ENCODE results near the gene TIMP4. TPM values are rescaled to one million over a fixed set of nuclear protein-coding genes. Genes with fewer than 3 reads are reported as not detected.
A peak's percentile ranks its signal among the peaks of the same experiment; 100 is the strongest.

The TIMP4 gene
- polyA plus RNA-seq, 2 of the 4 experiments (the other 2 are of a cell fraction), result 15.7 to 16.0 TPM

GRCh38 chr3:12116870-12117269 is 41.8 kb downstream of the TIMP4 start:
- Histone ChIP-seq H3K9me3 (0 out of 3 replicates have a peak, but pooled peaks cover 2% of the 10 kb centered on the region), H3K4me2 (no peak overlapping the region), H3K4me3 (no peak overlapping the region), H3K4me1 (0 out of 3 replicates have a peak, but pooled peaks cover 6% of the 10 kb centered on the region), H3K27ac (no peak overlapping the region)
- TF ChIP-seq FOSL2 (IDR thresholded peaks at IDR 0.05), result no peak
- TF ChIP-seq FOSL2 (CRISPR knock-in tag; IDR thresholded peaks at IDR 0.05), result no peak
- no peak for TF ChIP-seq NR3C1 (IDR thresholded peaks at IDR 0.05)
- TF ChIP-seq EP300 (IDR thresholded peaks at IDR 0.05), result no peak
- no peak for TF ChIP-seq KDM1A (IDR thresholded peaks at IDR 0.05; ENCODE audit: low read depth)
- no peak for TF ChIP-seq ESRRA (IDR thresholded peaks at IDR 0.05; ENCODE audit: borderline replicate concordance, low read length)
- no peak for TF ChIP-seq ELK1 (IDR thresholded peaks at IDR 0.05; ENCODE audit: low read depth, low read length)
- TF ChIP-seq CBX2 (IDR thresholded peaks at IDR 0.05; ENCODE audit: borderline replicate concordance, low read depth), result no peak
- TF ChIP-seq GATA3 (IDR thresholded peaks at IDR 0.05; ENCODE audit: borderline replicate concordance), result no peak
- TF ChIP-seq, protein P1, sequence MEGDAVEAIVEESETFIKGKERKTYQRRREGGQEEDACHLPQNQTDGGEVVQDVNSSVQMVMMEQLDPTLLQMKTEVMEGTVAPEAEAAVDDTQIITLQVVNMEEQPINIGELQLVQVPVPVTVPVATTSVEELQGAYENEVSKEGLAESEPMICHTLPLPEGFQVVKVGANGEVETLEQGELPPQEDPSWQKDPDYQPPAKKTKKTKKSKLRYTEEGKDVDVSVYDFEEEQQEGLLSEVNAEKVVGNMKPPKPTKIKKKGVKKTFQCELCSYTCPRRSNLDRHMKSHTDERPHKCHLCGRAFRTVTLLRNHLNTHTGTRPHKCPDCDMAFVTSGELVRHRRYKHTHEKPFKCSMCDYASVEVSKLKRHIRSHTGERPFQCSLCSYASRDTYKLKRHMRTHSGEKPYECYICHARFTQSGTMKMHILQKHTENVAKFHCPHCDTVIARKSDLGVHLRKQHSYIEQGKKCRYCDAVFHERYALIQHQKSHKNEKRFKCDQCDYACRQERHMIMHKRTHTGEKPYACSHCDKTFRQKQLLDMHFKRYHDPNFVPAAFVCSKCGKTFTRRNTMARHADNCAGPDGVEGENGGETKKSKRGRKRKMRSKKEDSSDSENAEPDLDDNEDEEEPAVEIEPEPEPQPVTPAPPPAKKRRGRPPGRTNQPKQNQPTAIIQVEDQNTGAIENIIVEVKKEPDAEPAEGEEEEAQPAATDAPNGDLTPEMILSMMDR (IDR thresholded peaks at IDR 0.05), result no peak
- FAIRE-seq, result no peak
- ChIA-PET POLR2A (no interaction called here), CTCF (interaction anchor here (1.2 to 6.2 kb wide), 3 partner anchors 18 to 59 kb away, joined by 3 to 30 read pairs (median 6); no protein-coding TSS in a partner anchor)
- ATAC-seq, result no peak
- 5% methylated on average over 4 of the region's 4 CpGs for whole genome bisulfite sequencing (ENCODE audit: missing lambda C conversion rate)
- DNase-seq (ENCODE audit: low read depth in 1 of 2, low spot score in 1 of 2), result peak in 1 of 2 experiments; percentile 6

GRCh38 chr3:12115849-12116248 is 42.9 kb downstream of the TIMP4 start:
- TF ChIP-seq MYC (IDR thresholded peaks at IDR 0.05; ENCODE audit: borderline replicate concordance, low read length) (no peak), CBX2 (IDR thresholded peaks at IDR 0.05; ENCODE audit: borderline replicate concordance, low read depth) (no peak), SREBF2 (IDR thresholded peaks at IDR 0.05) (no peak), CBX8 (IDR thresholded peaks at IDR 0.05) (no peak), POLR2AphosphoS2 (conservative IDR thresholded peaks at IDR 0.05; ENCODE audit: low read length) (no peak), RCOR1 (IDR thresholded peaks at IDR 0.05; ENCODE audit: low read depth, low read length) (no peak), TP53 (CRISPR knock-in tag; IDR thresholded peaks at IDR 0.05) (no peak), FOSB (CRISPR knock-in tag; IDR thresholded peaks at IDR 0.05) (no peak), ZSCAN20 (CRISPR knock-in tag; IDR thresholded peaks at IDR 0.05) (no peak), CHD4 (IDR thresholded peaks at IDR 0.05; ENCODE audit: borderline replicate concordance) (no peak), CEBPB (IDR thresholded peaks at IDR 0.05) (no peak), NR3C1 (IDR thresholded peaks at IDR 0.05) (no peak), CHD2 (IDR thresholded peaks at IDR 0.05; ENCODE audit: low read length, partially characterized antibody) (no peak)
- TF ChIP-seq, protein P2, sequence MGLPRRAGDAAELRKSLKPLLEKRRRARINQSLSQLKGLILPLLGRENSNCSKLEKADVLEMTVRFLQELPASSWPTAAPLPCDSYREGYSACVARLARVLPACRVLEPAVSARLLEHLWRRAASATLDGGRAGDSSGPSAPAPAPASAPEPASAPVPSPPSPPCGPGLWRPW (IDR thresholded peaks at IDR 0.05), result no peak
- TF ChIP-seq, protein P3, sequence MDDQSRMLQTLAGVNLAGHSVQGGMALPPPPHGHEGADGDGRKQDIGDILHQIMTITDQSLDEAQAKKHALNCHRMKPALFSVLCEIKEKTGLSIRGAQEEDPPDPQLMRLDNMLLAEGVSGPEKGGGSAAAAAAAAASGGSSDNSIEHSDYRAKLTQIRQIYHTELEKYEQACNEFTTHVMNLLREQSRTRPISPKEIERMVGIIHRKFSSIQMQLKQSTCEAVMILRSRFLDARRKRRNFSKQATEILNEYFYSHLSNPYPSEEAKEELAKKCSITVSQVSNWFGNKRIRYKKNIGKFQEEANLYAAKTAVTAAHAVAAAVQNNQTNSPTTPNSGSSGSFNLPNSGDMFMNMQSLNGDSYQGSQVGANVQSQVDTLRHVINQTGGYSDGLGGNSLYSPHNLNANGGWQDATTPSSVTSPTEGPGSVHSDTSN (IDR thresholded peaks at IDR 0.05), result no peak
- TF ChIP-seq, protein P4, sequence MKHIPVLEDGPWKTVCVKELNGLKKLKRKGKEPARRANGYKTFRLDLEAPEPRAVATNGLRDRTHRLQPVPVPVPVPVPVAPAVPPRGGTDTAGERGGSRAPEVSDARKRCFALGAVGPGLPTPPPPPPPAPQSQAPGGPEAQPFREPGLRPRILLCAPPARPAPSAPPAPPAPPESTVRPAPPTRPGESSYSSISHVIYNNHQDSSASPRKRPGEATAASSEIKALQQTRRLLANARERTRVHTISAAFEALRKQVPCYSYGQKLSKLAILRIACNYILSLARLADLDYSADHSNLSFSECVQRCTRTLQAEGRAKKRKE (CRISPR knock-in tag; IDR thresholded peaks at IDR 0.05; ENCODE audit: low read depth), result no peak
- DNase-seq (ENCODE audit: low read depth in 1 of 2, low spot score in 1 of 2), result no peak
- Histone ChIP-seq H3K4me1 (0 out of 3 replicates have a peak, but pooled peaks cover 6% of the 10 kb centered on the region), H3K9me3 (0 out of 3 replicates have a peak, but pooled peaks cover 5% of the 10 kb centered on the region), H3K27ac (no peak overlapping the region), H3K4me2 (no peak overlapping the region), H3K4me3 (no peak overlapping the region)
- ChIA-PET POLR2A (no interaction called here), CTCF (interaction anchor here (1.1 to 6.2 kb wide), 4 partner anchors 19 to 364 kb away, joined by 3 to 30 read pairs (median 6); no protein-coding TSS in a partner anchor)
- 11% methylated on average over 3 of the region's 3 CpGs for WGBS (ENCODE audit: missing lambda C conversion rate)
- no peak for ATAC-seq
- FAIRE-seq, result no peak

Data from A549 (cell line).